Stimulated activated naive B cell treated with anti-CD40 and anti-IgM and Interleukin-4, amounts not matched to agents 10 μg/mL and 1 μg/mL and 100 μg/mL, for 72 hours (primary cell): Measurements from ENCODE around the gene PKN2.

ENCODE experiments used
- ATAC-seq, 2 donors: fragments of 150-1000 bp; cut with Tn5 transposase; replicated peaks; 2 replicates each; pipeline ENCODE4 v1.10.0; 2021; ENCODE audit warnings: moderate library complexity in 1 of 2
- DNase-seq: peaks from one replicate; pipeline ENCODE4 v3.0.0; 2021
- H3K27ac Mint-ChIP-seq: one replicate; pipeline ENCODE4 v1.8.0; 2022; ENCODE audit warnings: mild to moderate bottlenecking, mixed read lengths
- H3K27me3 Mint-ChIP-seq, 2 donors: one replicate each; pipeline ENCODE4 v1.8.0; 2022; ENCODE audit warnings: mixed read lengths in 2 of 2
- H3K36me3 Mint-ChIP-seq, 2 donors: one replicate each; pipeline ENCODE4 v1.8.0; 2022; ENCODE audit warnings: mixed read lengths in 2 of 2, mild to moderate bottlenecking in 1 of 2
- H3K4me1 Mint-ChIP-seq, 2 donors: one replicate each; pipeline ENCODE4 v1.8.0; 2022; ENCODE audit warnings: mixed read lengths in 2 of 2, mild to moderate bottlenecking in 1 of 2
- H3K4me3 Mint-ChIP-seq, 2 donors: one replicate each; pipeline ENCODE4 v1.8.0; 2022; ENCODE audit warnings: mild to moderate bottlenecking in 2 of 2, mixed read lengths in 2 of 2, moderate library complexity in 1 of 2
- H3K9me3 Mint-ChIP-seq, 2 donors: one replicate each; pipeline ENCODE4 v1.8.0; 2022; ENCODE audit warnings: mixed read lengths in 2 of 2, mild to moderate bottlenecking in 1 of 2

The PKN2 gene

DNA sequence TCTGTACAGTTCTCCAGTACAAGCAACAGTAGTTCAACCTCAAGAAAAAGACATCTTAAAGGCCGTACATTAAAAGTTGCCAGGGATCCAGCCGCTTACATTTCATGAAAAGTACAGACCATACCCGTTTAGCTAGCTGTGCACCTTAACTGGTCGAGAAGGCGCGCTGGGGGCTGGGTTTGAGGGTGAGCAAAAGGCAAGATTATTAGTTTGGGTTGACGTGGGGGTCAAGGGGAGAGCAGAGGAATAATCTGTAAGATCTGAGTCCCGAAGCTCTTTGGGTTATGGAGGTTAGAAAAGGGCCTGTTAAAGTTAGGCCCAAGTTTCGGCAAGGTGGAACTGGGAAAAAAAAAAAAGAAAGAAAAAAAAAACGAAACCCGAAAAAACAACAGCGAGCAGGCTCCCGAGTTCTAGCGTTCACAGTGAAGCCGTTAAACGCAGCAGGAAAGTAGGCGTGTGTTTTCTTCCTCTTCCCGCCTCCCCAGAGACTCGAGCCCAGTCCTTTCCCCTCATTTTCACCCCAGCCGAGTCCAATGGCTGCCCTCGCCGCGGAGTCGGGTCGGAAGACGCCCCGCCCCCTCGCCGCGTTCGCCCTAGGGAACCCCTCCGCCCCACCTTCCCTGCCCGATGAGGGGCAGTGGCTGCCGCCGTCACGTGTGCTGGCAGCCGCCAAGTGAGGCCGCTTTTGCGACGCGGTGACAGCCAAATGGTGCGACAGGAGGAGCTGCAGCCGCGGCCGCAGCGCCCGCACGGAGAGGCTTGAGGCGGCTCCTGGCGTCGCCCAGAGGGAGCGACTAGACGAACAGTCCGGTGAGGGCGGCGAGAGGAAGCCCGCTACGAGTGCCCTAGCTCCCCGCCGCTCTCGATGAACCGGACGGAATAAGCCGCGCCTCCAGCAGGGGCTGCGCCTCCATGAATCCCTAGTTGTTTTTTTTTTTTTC, at the start of gene PKN2:
Gene PKN2, plus strand, starts transcription at position 733 of the 941 bp plus-strand sequence. CDS start 308 bp downstream, outside the sequence.
- H3K9me3 Mint-ChIP-seq, result no peaks in the 10 kb centered on the region
- no peaks in the 10 kb centered on the region for H3K27me3 Mint-ChIP-seq
- peak; percentile 96 for DNase-seq
- H3K4me3 Mint-ChIP-seq, result peak within 1 kb of the TSS; percentile 99
- H3K27ac Mint-ChIP-seq, result peak within 1 kb of the TSS; percentile 97
- ATAC-seq, result peak; percentile 88 to 90
- peaks cover 1 to 4% of the 10 kb centered on the region in 2 donors for H3K36me3 Mint-ChIP-seq
- peaks cover 4 to 10% of the 10 kb centered on the region in 2 donors for H3K4me1 Mint-ChIP-seq

DNA sequence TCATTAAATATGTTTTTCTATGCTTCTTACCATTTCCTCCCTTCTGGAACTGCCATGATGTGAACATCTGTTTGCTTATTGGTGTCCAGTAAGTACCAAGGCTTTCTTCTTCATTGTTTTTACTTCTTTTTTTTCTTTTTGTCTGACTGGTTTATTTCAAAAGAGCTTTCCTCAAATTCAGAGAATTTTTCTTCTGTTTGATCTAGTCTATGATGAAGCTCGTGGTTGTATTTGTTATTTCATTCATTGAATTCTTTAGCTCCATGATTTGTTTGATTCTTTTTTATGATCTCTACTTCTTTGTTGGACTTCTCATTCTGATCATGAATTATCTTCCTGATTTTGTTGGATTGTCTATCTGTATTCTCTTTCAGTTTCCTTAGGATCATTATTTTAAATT, 49.5 kb upstream of the PKN2 start:
- H3K36me3 Mint-ChIP-seq, result peaks cover 0 to 3% of the 10 kb centered on the region in 2 donors
- H3K9me3 Mint-ChIP-seq, result peaks cover 21 to 22% of the 10 kb centered on the region in 2 donors
- no peak overlapping the region for H3K27ac Mint-ChIP-seq
- H3K4me1 Mint-ChIP-seq, result no peaks in the 10 kb centered on the region
- H3K27me3 Mint-ChIP-seq, result peaks cover 9 to 12% of the 10 kb centered on the region in 2 donors
- DNase-seq (no peak), ATAC-seq (no peak)
- no peak overlapping the region for H3K4me3 Mint-ChIP-seq

DNA sequence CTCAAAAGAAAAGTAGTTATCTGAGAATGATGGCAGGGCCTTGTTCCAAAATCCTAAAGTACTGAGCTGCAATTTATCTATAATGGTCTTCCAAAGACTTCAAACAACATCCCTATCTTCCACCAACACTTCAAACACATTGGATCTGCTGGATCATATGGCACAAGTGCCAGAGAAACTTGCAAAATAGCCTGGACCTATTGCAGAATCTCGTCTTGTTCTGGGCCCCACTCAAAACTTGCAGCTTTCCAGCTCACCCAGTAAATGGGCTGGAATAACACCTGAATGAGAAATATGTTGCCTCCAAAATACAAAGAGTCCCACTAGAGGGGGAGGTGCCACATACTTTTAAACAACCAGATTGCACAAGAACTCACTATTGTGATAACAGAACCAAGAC, 44.0 kb upstream of the PKN2 start:
- ATAC-seq, result no peak
- Mint-ChIP-seq H3K36me3 (no peaks in the 10 kb centered on the region), H3K27me3 (peaks cover 0 to 11% of the 10 kb centered on the region in 2 donors), H3K9me3 (peaks cover 8 to 10% of the 10 kb centered on the region in 2 donors), H3K27ac (no peak overlapping the region), H3K4me1 (no peaks in the 10 kb centered on the region), H3K4me3 (no peak overlapping the region)
- DNase-seq, result no peak

DNA sequence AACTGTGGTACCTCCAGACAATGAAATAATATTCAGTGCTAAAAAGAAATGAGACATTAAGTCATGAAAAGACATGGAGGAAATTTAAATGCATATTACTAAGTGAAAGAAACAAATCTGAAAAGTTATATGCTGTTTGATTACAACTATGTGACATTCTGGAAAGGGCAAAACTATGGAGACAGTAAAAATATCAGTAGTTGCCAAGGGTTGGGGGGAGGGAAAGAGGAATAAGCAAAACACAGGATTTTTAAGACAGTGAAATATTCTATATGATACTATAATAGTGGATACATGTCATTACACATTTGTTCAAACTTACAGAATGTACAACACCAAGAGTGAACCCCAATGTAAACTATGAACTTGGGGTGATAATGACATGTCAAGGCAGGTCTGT, 38.2 kb upstream of the PKN2 start:
- no peak for DNase-seq
- Mint-ChIP-seq H3K9me3 (no peaks in the 10 kb centered on the region), H3K27me3 (peaks cover 0 to 13% of the 10 kb centered on the region in 2 donors), H3K27ac (no peak overlapping the region), H3K4me3 (no peak overlapping the region), H3K4me1 (no peaks in the 10 kb centered on the region), H3K36me3 (no peaks in the 10 kb centered on the region)
- no peak for ATAC-seq

DNA sequence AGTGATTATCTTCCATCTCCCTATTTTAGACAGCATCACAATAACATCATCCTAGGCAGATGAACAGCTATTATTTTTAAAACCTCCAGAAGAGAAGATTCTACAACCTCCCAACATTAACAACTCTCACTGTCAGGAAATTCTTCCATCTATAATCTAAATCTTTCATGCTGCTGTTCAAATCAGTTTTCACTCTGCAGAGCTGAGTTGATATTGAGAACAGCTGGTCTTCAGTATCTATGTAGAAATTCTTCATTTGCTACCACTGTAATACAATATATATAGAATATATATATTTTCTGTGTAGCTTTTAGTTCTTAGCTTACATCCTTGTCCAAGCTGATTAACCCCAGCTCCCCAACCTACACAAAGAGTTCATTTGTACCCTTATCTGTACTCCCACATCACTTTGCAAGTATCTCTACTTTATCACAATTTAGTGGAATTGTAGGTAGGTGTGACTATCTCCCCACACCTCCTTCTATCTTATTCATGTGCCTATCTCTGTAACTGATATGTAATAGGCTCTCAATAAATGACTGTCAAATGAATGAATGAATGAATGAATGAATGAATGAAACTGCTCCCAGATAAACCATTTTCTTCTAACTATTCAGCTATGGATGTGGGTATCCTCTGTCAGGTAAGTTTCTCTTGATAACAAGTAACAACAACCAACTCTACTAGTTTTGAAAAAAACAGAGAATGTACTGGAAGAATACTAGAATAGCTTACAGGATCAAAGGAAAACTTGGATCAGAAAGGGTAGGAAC, 37.4 kb upstream of the PKN2 start:
- Mint-ChIP-seq H3K9me3 (no peaks in the 10 kb centered on the region), H3K27ac (no peak overlapping the region), H3K4me1 (no peaks in the 10 kb centered on the region), H3K4me3 (no peak overlapping the region), H3K27me3 (peaks cover 0 to 13% of the 10 kb centered on the region in 2 donors), H3K36me3 (no peaks in the 10 kb centered on the region)
- DNase-seq, result no peak
- no peak for ATAC-seq

DNA sequence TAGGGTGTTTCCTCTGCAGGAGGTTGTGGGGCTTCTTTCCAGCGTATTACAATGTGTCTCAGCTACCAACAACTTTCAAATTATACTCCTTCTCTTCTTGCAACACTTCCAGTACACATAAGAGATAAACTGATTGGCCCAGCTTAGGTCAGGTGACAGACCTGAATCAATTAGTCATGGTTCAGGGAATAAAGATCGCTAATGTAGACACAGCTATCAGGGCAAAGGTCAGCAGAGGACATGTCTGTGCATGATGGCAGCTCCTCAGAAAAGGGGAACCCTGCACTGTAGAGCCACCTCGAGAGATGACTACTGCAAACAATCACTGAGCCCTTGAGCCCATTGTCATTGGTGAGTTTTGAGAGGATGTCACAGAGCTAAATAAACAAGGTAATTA, 36.8 kb upstream of the PKN2 start:
- ATAC-seq, result peak; percentile 74 to 81

DNA sequence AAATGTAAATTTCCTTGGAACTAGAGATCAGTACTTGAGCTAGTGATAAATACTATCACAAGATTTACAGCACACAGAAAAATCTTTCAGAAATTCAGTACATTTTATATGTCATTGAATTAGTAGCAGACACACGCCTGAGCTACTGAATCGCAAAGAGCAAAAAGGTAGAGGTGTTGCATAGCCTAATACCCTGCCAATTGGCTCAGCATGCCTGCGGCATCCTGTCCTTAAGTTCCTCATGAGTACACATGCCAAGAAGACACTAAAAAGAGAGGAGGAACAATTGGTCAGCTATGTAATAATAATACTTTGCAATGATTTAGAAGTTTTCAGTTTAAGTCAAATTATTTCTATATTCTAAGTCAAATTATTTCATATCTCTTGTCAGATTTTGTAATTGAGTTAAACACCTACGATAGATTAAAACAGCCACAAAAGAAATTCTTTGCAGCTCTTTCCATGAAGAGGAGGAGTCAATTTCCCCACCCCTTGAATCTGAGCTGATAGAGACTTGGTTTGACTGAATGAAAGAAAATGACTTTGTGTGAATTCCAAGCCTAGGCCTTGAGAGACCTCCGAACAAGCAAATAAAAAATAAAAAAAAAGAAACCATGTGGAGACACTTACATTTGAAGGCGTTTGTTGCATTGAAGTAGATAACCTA, 36.2 kb upstream of the PKN2 start:
- no peak for ATAC-seq
- Mint-ChIP-seq H3K36me3 (no peaks in the 10 kb centered on the region), H3K9me3 (no peaks in the 10 kb centered on the region), H3K4me1 (no peaks in the 10 kb centered on the region), H3K4me3 (no peak overlapping the region), H3K27ac (no peak overlapping the region), H3K27me3 (peaks cover 0 to 9% of the 10 kb centered on the region in 2 donors)
- no peak for DNase-seq

More for the DNA sequence above, 36.8 kb upstream of the PKN2 start:
- Mint-ChIP-seq H3K36me3 (no peaks in the 10 kb centered on the region), H3K27me3 (peaks cover 0 to 13% of the 10 kb centered on the region in 2 donors), H3K9me3 (no peaks in the 10 kb centered on the region), H3K4me1 (no peaks in the 10 kb centered on the region), H3K4me3 (no peak overlapping the region), H3K27ac (no peak overlapping the region)
- no peak for DNase-seq

DNA sequence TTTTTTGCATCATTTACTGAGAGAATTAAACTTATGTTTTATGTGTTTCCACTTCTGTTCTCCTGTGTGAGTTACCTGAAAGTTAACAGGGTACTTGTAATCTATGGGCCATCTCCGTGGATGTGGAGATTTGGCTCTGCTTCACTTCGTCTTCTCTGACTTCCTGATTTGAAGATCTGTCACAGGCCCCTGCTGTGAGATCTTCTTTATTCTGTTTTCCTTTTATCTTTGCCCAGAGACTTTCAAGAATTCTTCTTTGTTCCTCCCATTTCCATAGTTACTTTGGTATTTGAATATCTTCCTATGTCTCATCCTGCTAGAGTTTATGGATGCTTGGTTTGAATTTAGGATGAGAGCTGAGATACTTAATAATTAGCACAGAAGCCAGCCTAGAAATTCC, 35.4 kb upstream of the PKN2 start:
- ATAC-seq, result no peak
- H3K9me3 Mint-ChIP-seq, result no peaks in the 10 kb centered on the region
- no peak for DNase-seq
- H3K36me3 Mint-ChIP-seq, result no peaks in the 10 kb centered on the region
- H3K27ac Mint-ChIP-seq, result no peak overlapping the region
- peaks cover 0 to 9% of the 10 kb centered on the region in 2 donors for H3K27me3 Mint-ChIP-seq
- H3K4me3 Mint-ChIP-seq, result no peak overlapping the region
- H3K4me1 Mint-ChIP-seq, result no peaks in the 10 kb centered on the region

DNA sequence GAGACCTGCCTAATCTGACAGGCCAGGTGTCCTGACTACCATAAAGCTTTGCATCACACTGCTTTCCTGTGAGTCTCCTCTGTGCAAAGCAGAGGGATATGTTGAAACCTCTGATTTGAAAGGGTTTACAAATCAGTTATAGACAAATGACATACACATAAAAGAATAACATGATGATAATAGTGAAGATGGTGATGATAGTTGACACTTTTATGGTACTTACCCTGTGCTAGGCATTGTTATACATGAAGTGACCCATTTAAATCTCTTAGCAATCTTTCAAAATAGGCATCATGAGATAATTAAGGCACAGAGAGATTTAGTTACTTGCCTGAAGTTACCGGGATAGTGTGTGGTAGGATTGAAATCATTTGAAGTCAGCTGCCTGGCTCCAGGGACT, 34.1 kb upstream of the PKN2 start:
- peaks cover 0 to 8% of the 10 kb centered on the region in 2 donors for H3K27me3 Mint-ChIP-seq
- no peak overlapping the region for H3K27ac Mint-ChIP-seq
- no peaks in the 10 kb centered on the region for H3K36me3 Mint-ChIP-seq
- ATAC-seq, result no peak
- H3K4me1 Mint-ChIP-seq, result no peaks in the 10 kb centered on the region
- no peaks in the 10 kb centered on the region for H3K9me3 Mint-ChIP-seq
- DNase-seq, result no peak
- H3K4me3 Mint-ChIP-seq, result no peak overlapping the region

DNA sequence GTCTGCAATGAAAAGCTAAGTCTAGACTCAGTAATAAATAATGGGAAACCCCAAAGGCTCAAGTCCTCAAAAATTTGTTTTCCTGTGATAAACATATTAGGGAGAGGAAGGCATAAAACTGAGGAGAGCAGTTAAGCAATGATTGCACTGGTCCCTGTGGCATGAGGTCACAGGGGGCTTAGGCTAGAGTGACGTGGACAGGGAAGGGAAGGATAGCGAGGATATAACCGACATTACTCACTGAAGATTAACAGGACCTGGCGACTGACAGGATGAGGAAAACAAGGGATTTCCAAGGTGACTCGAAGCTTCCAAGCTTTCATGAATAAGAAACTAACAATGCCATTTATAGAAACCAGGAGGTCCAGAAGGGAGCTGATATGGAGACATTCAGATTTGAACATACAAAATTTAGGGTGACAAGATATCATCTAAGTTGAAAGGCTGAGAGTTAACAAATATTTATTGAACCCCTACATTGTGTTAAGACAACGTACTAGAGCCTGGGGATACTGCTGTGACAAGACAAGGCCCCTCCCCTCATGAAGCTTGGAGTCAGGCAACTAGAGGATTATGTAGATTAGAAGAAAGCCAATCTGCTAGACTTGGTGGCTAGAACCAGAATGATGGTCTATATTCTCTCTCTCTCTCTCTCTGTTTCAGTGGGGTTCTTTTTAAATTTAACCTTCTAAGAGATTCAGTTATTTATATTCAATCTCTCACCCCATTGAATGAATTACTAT, 33.2 kb upstream of the PKN2 start:
- no peak overlapping the region for H3K27ac Mint-ChIP-seq
- H3K4me1 Mint-ChIP-seq, result no peaks in the 10 kb centered on the region
- no peak overlapping the region for H3K4me3 Mint-ChIP-seq
- H3K27me3 Mint-ChIP-seq, result peaks cover 0 to 4% of the 10 kb centered on the region in 2 donors
- ATAC-seq (no peak), DNase-seq (no peak)
- H3K36me3 Mint-ChIP-seq, result no peaks in the 10 kb centered on the region
- H3K9me3 Mint-ChIP-seq, result no peaks in the 10 kb centered on the region

DNA sequence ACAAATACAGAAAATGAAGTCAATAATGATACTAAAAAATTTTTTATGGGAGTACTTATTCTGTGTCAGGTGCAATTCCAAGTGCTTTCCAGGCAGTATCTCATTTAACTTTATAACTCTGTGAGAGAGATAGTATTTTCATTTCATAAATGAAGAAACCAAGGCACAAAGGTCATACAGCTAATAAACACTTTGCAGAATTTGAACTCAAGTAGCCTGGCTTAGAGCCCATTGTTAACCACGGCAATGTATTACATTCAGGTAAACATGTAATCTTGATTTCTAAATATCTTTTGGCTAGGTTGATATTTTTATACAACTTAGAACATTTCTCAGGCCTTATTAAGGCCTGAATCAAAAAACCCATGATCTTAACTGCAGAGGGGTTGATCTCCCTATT, 28.9 kb upstream of the PKN2 start:
- no peaks in the 10 kb centered on the region for H3K27me3 Mint-ChIP-seq
- no peak overlapping the region for H3K27ac Mint-ChIP-seq
- no peaks in the 10 kb centered on the region for H3K9me3 Mint-ChIP-seq
- DNase-seq, result no peak
- H3K4me3 Mint-ChIP-seq, result no peak overlapping the region
- no peak for ATAC-seq
- H3K4me1 Mint-ChIP-seq, result no peaks in the 10 kb centered on the region
- no peaks in the 10 kb centered on the region for H3K36me3 Mint-ChIP-seq

DNA sequence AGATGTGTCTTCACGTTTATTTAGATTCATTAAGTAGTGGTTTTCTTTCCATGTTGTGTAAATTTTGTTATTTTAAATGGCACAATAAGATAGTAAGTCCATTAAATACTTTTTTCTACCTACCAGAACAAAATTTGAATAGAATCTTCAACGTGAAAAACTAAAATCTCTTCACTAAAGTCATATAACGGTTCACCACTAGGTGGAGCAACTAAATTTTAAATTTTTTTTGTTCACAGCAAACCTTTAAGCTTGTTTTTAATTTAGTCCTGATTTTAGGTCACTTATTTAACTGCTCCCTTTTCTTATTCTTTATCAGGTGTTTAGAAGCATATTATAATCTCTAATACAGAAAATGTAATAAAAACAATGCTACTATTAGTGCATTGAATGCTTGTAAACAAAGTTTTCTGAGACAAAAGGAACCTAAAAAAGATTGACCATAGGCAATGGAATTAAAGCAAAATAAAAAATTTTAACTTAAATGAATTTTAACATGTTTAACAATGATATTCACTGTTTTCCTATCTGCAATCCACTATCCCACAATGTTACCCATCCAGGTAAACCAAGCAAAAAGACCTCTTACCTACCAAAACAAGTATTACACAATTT, 28.3 kb upstream of the PKN2 start:
- no peaks in the 10 kb centered on the region for H3K36me3 Mint-ChIP-seq
- H3K4me1 Mint-ChIP-seq, result no peaks in the 10 kb centered on the region
- DNase-seq (no peak), ATAC-seq (no peak)
- H3K27me3 Mint-ChIP-seq, result no peaks in the 10 kb centered on the region
- H3K4me3 Mint-ChIP-seq, result no peak overlapping the region
- H3K9me3 Mint-ChIP-seq, result no peaks in the 10 kb centered on the region
- no peak overlapping the region for H3K27ac Mint-ChIP-seq

DNA sequence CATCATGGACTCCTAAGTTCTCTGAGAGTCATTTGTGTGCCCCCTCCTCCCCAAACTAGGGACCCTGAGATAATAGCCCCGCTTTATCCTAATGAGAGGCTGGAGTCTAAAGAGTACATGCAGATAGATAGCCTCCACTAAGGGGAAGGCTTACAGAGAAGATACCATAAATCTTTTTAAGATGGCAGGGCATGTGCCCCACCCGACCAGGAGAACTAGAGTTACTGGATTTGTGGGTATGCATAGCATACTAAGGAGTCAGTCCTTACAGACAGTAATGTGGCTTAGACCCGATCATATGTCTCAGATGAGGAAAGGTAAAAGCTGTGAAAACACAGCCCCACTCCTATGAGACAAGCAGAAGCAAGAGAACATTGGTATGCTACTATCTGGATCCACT, 25.7 kb upstream of the PKN2 start:
- no peak overlapping the region for H3K4me3 Mint-ChIP-seq
- H3K9me3 Mint-ChIP-seq, result no peaks in the 10 kb centered on the region
- H3K4me1 Mint-ChIP-seq, result peaks cover 6 to 14% of the 10 kb centered on the region in 2 donors
- H3K27ac Mint-ChIP-seq, result no peak overlapping the region
- ATAC-seq (no peak), DNase-seq (no peak)
- H3K36me3 Mint-ChIP-seq, result no peaks in the 10 kb centered on the region
- H3K27me3 Mint-ChIP-seq, result no peaks in the 10 kb centered on the region
